Endothelial cell of umbilical vein (primary cell): ENCODE data around the gene MAGI3. TPM values are rescaled to one million over a fixed set of nuclear protein-coding genes. Genes with fewer than 3 reads are reported as not detected.
"Not testable (repeated sequence)": the region's sequence is repeated elsewhere in the genome, so short reads cannot be mapped to it uniquely, and the experiment has no call there.

Experiments used
- BruUV-seq: library from RNA; stranded (reverse); fragments of 400-500 nt; replicated peaks from 2 replicates; lab custom pipeline; 2021; lab: Mats Ljungman, UMichigan
- CTCF ChIA-PET: fragments of 300-600, 350-600 bp; sonication (Branson Sonifier 250); formaldehyde crosslinking; loops from one replicate; lab custom pipeline; 2021; ENCODE audit warnings: antibody characterized with exemption, inconsistent platforms; lab: Charles Lee
- POLR2A ChIA-PET: fragments of 300-600, 350-600 bp; sonication (Branson Sonifier 250); formaldehyde crosslinking; loops from one replicate; lab custom pipeline; 2021; ENCODE audit warnings: antibody characterized with exemption, inconsistent platforms; lab: Charles Lee
- DNase-seq: peaks from one replicate; pipeline ENCODE4 v3.0.0-alpha.2; 2011; ENCODE audit warnings: low read depth, low spot score
- FAIRE-seq: peaks from 2 replicates; lab custom pipeline; 2011; peaks lifted over from hg19 to GRCh38; lab: Jason Lieb, UNC
- H2AFZ ChIP-seq: 2 replicates; pipeline ENCODE4 v1.6.0; 2012; ENCODE audit warnings: low read depth, low read length, control low read depth, inconsistent platforms
- H3K27ac ChIP-seq: 2 replicates; pipeline ENCODE4 v1.5.1; 2011; ENCODE audit warnings: low read depth, mild to moderate bottlenecking, control low read depth, low read length, moderate library complexity; ENCODE audit not compliant: insufficient read depth
- H3K27me3 ChIP-seq, 2 experiments: 2 replicates each; pipeline versions ENCODE4 v1.6.0 to v1.6.1; 2011; ENCODE audit warnings: low read length in 2 of 2, mixed read lengths in 1 of 2; ENCODE audit not compliant: control insufficient read depth in 2 of 2, insufficient read depth in 2 of 2
- H3K36me3 ChIP-seq, 2 experiments: 2 replicates in 1 of 2; 3 replicates in 1 of 2; pipeline ENCODE4 v1.5.1; 2011; ENCODE audit warnings: low read length in 2 of 2, mild to moderate bottlenecking in 1 of 2, moderate library complexity in 1 of 2; ENCODE audit not compliant: control insufficient read depth in 2 of 2, insufficient read depth in 2 of 2; ENCODE audit errors: extremely low read depth in 1 of 2
- H3K4me1 ChIP-seq: 3 replicates; pipeline ENCODE4 v1.5.1; 2011; ENCODE audit warnings: mild to moderate bottlenecking, low read length; ENCODE audit not compliant: control insufficient read depth, insufficient read depth; ENCODE audit errors: extremely low read depth
- H3K4me2 ChIP-seq: 2 replicates; pipeline ENCODE4 v1.6.1; 2011; ENCODE audit warnings: low read length, control low read depth, mixed read lengths; ENCODE audit not compliant: insufficient read depth
- H3K4me3 ChIP-seq, 3 experiments: fragments of 200-600 bp in 1 of 3; sonication (generic), shearing (Covaris generic) in 1 of 3; replicated peaks in 1 of 3; 2 replicates each; pipeline ENCODE4 v1.5.1; 2011 to 2016; ENCODE audit warnings: control low read depth in 3 of 3, low read length in 3 of 3, mild to moderate bottlenecking in 2 of 3, inconsistent platforms in 1 of 3, low read depth in 1 of 3, moderate library complexity in 1 of 3; ENCODE audit not compliant: insufficient read depth in 1 of 3
- H3K79me2 ChIP-seq: 2 replicates; pipeline ENCODE4 v1.6.0; 2012; ENCODE audit warnings: low read length, inconsistent platforms; ENCODE audit not compliant: control insufficient read depth, insufficient read depth
- H3K9ac ChIP-seq: replicated peaks from 2 replicates; pipeline ENCODE3; 2011; ENCODE audit warnings: low read length, control low read depth; ENCODE audit not compliant: insufficient read depth; ENCODE audit errors: extremely low read depth
- H3K9me1 ChIP-seq: replicated peaks from 3 replicates; pipeline ENCODE4 v1.6.0; 2011; ENCODE audit warnings: mild to moderate bottlenecking, low read length; ENCODE audit not compliant: control insufficient read depth, insufficient read depth; ENCODE audit errors: extremely low read depth
- H3K9me3 ChIP-seq: replicated peaks from 2 replicates; pipeline ENCODE4 v1.5.1; 2012; ENCODE audit warnings: low read length, inconsistent platforms; ENCODE audit not compliant: control insufficient read depth, insufficient read depth
- H4K20me1 ChIP-seq: replicated peaks from 2 replicates; pipeline ENCODE3; 2011; ENCODE audit warnings: mild to moderate bottlenecking, low read length; ENCODE audit not compliant: control insufficient read depth, insufficient read depth; ENCODE audit errors: extremely low read depth
- CTCF ChIP-seq, 2 donors: IDR thresholded peaks; 1 replicate in 1 of 2; 2 replicates in 1 of 2; pipeline ENCODE4 v1.5.1; 2011; ENCODE audit warnings: low read length in 2 of 2, mild to moderate bottlenecking in 2 of 2, moderate library complexity in 2 of 2, control low read depth in 1 of 2, inconsistent platforms in 1 of 2, low read depth in 1 of 2; ENCODE audit not compliant: insufficient read depth in 1 of 2; ENCODE audit errors: extremely low read depth in 1 of 2
- EZH2 ChIP-seq: IDR thresholded peaks from 2 replicates; pipeline ENCODE4 v1.6.1; 2012; ENCODE audit warnings: borderline replicate concordance, low read depth, mild to moderate bottlenecking, moderate library complexity, low read length, inconsistent platforms; ENCODE audit not compliant: severe bottlenecking
- FOS ChIP-seq: IDR thresholded peaks from 2 replicates; pipeline ENCODE4 v1.6.1; 2011; ENCODE audit warnings: mild to moderate bottlenecking, low read length, moderate library complexity, borderline replicate concordance; ENCODE audit not compliant: insufficient read depth
- GATA2 ChIP-seq: IDR thresholded peaks from 2 replicates; pipeline ENCODE4 v1.7.0; 2011; ENCODE audit warnings: low read depth, mild to moderate bottlenecking, moderate library complexity, mixed read lengths, low read length; ENCODE audit not compliant: insufficient read length, insufficient read depth
- JUN ChIP-seq: IDR thresholded peaks from 2 replicates; pipeline ENCODE4 v1.6.1; 2011; ENCODE audit warnings: borderline replicate concordance, low read depth; ENCODE audit not compliant: insufficient read length, insufficient read depth
- MYC ChIP-seq: IDR thresholded peaks from one replicate; pipeline ENCODE4 v1.6.1; 2011; ENCODE audit warnings: mild to moderate bottlenecking, low read depth, low read length
- POLR2A ChIP-seq: IDR thresholded peaks from 2 replicates; pipeline ENCODE4 v1.6.1; 2012; ENCODE audit warnings: low read depth, mild to moderate bottlenecking, control low read depth, low read length
- POLR2AphosphoS5 ChIP-seq: IDR thresholded peaks from 2 replicates; pipeline ENCODE4 v1.6.1; 2012; ENCODE audit warnings: low read depth, mild to moderate bottlenecking, control low read depth, low read length, moderate library complexity; ENCODE audit not compliant: insufficient read depth
- dilution Hi-C: fragments of 300-500 bp; cut with MboI; formaldehyde crosslinking; loops from one replicate; pipeline ENCODE4 v1.15.0; 2019; ENCODE audit warnings: low sequenced_read_pairs; ENCODE audit not compliant: extremely low pct_ligation_motif_present
- intact Hi-C: fragments of 100-400 bp; cut with micrococcal nuclease; formaldehyde crosslinking; loops from one replicate; pipeline ENCODE4 v1.10.0; 2022
- polyA plus RNA-seq, 4 experiments: library from polyadenylated mRNA; depleted of rRNA in 3 of 4; stranded (reverse) in 3 of 4; unstranded in 1 of 4; fragments of >200 nt; gene quantifications; 2 replicates each; pipeline versions ENCODE4 v1.2.1 to v1.2.3, GENCODE V29; 2011 to 2012; ENCODE audit warnings: missing spikeins in 1 of 4
- total RNA-seq: library from RNA; stranded (reverse); gene quantifications from 2 replicates; pipeline ENCODE4 v1.2.3, GENCODE V29; 2021
- TF ChIP-seq, protein P1 (sequence below): IDR thresholded peaks from 2 replicates; pipeline ENCODE4 v1.6.1; 2011; ENCODE audit not compliant: insufficient read depth, insufficient read length

Gene MAGI3
- total and polyA plus RNA-seq, 2 donors (not counting 3 experiments of a cell fraction or from before 2014, with no cell fraction given) = 2.8 to 16.1 TPM

GRCh38 chr1:113405573-113405972 lies 15.3 kb downstream of the MAGI3 start:
- no peak overlapping the region for H3K4me3 ChIP-seq
- no peak overlapping the region for H3K27ac ChIP-seq
- no peaks in the 10 kb centered on the region for H3K9me3 ChIP-seq
- peaks cover 14% of the 10 kb centered on the region for H3K79me2 ChIP-seq
- dilution Hi-C loops = no loop called here
- FAIRE-seq (no peak), DNase-seq (no peak)
- TF ChIP-seq POLR2A = no peak
- no peak for TF ChIP-seq MYC
- no peak for TF ChIP-seq FOS
- TF ChIP-seq POLR2AphosphoS5 = no peak
- no peak for TF ChIP-seq EZH2
- TF ChIP-seq GATA2 = no peak
- TF ChIP-seq, protein P1, sequence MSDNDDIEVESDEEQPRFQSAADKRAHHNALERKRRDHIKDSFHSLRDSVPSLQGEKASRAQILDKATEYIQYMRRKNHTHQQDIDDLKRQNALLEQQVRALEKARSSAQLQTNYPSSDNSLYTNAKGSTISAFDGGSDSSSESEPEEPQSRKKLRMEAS = no peak
- no peak for TF ChIP-seq JUN
- TF ChIP-seq CTCF (IDR thresholded peaks at IDR 0.05; ENCODE audit: extremely low read depth in 1 of 2, insufficient read depth in 1 of 2, low read depth in 1 of 2, low read length in 2 of 2) = no peak
- H3K36me3 ChIP-seq = peaks cover 0 to 2% of the 10 kb centered on the region in 2 experiments
- no peak overlapping the region for H3K4me2 ChIP-seq
- ChIA-PET POLR2A (no interaction called here), CTCF (interaction anchor here (1.0 kb wide), 1 partner anchor 12 kb away, joined by 4 read pairs; no protein-coding TSS in a partner anchor)
- H3K9me1 ChIP-seq = no peaks in the 10 kb centered on the region
- H4K20me1 ChIP-seq = peaks cover 2% of the 10 kb centered on the region
- intact Hi-C loops = no loop called here
- no TSS peak for BruUV-seq
- H2AFZ ChIP-seq = no peak overlapping the region
- no peak overlapping the region for H3K9ac ChIP-seq
- no peaks in the 10 kb centered on the region for H3K27me3 ChIP-seq
- peaks cover 11% of the 10 kb centered on the region for H3K4me1 ChIP-seq

DNA sequence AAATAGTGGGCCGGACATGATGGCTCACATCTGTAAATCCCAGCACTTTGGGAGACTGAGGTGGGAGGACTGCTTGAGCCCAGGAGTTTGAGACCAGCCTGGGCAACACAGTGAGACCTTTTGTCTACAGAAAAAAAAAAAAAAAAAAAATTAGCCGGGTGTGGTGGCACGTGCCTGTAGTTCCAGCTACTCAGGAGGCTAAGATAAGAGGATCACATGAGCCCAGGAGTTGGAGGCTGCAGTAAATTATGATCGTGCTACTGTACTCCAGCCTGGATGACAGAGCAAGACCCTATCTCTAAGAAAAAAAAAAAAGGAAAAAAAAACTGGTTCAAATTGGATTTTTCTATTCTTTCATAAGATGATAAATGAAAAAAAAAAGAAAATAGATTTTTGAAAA lies 15.8 kb downstream of the MAGI3 start:
- intact Hi-C loops, DNase-seq, H3K4me3 ChIP-seq, H3K4me2 ChIP-seq, H3K9me1 ChIP-seq, H3K27me3 ChIP-seq, H3K27ac ChIP-seq, H4K20me1 ChIP-seq, H3K9ac ChIP-seq, dilution Hi-C loops, POLR2A ChIA-PET, H3K4me1 ChIP-seq, H3K9me3 ChIP-seq, H3K36me3 ChIP-seq, BruUV-seq, H2AFZ ChIP-seq, FAIRE-seq: not testable (repeated sequence)
- H3K79me2 ChIP-seq = peaks cover 15% of the 10 kb centered on the region
- CTCF ChIA-PET = interaction anchor here (1.0 kb wide), 1 partner anchor 13 kb away, joined by 4 read pairs; no protein-coding TSS in a partner anchor
